ENCODE results near the gene REC8.

Gene REC8

DNA sequence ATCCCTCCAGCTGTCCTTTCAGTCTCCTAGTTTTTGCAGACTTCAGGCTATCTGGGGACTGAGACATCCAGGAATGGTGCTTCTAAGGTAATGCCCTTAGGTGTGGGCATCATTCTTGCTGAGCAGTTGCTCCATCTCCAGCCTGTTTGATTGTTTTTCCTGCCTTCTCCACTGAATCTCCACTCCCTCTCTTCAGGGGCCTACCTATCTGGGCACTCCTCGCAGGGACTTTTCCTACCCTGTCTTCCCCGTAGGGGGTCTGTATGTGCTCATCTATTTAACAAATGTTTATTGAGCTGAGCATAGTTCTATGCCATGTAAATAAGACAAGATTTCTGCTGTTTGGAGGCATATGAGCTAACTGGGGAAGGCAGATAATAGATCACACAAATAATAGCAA, 38.9 kb upstream of the REC8 start:
- TF ChIP-seq CTCF (IDR thresholded peaks at IDR 0.05; ENCODE audit: control insufficient read depth, insufficient read depth, low read depth, low read length, missing control alignments): no peak
- H3K4me3 ChIP-seq (ENCODE audit: control insufficient read depth, low read depth, low read length): no peak overlapping the region
- no peak for DNase-seq (ENCODE audit: low read depth)

- no peak for DNase-seq (ENCODE audit: low read depth)
- TF ChIP-seq CTCF (IDR thresholded peaks at IDR 0.05; ENCODE audit: control insufficient read depth, insufficient read depth, low read depth, low read length, missing control alignments): no peak
- H3K4me3 ChIP-seq (ENCODE audit: control insufficient read depth, low read depth, low read length): no peak overlapping the region
These were observed 38.1 kb upstream of the REC8 start for GRCh38 chr14:24133735-24134134.

DNA sequence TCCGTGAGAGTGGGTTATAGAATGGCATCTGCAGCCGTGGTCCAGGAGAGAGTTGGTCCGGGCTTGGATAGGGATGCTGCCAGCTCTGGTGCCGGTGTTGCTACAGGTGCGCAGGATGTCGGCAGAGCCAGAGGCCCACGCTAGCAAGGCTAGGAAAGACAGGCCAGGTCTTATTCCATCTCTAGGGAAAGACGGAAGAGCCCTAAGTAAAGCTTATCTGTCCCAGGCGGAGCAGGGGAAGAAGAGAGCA, 36.4 kb upstream of the REC8 start:
- H3K4me3 ChIP-seq (ENCODE audit: control insufficient read depth, low read depth, low read length): peak overlapping the region; percentile 61
- DNase-seq (ENCODE audit: low read depth): no peak
- TF ChIP-seq CTCF (IDR thresholded peaks at IDR 0.05; ENCODE audit: control insufficient read depth, insufficient read depth, low read depth, low read length, missing control alignments): no peak

DNA sequence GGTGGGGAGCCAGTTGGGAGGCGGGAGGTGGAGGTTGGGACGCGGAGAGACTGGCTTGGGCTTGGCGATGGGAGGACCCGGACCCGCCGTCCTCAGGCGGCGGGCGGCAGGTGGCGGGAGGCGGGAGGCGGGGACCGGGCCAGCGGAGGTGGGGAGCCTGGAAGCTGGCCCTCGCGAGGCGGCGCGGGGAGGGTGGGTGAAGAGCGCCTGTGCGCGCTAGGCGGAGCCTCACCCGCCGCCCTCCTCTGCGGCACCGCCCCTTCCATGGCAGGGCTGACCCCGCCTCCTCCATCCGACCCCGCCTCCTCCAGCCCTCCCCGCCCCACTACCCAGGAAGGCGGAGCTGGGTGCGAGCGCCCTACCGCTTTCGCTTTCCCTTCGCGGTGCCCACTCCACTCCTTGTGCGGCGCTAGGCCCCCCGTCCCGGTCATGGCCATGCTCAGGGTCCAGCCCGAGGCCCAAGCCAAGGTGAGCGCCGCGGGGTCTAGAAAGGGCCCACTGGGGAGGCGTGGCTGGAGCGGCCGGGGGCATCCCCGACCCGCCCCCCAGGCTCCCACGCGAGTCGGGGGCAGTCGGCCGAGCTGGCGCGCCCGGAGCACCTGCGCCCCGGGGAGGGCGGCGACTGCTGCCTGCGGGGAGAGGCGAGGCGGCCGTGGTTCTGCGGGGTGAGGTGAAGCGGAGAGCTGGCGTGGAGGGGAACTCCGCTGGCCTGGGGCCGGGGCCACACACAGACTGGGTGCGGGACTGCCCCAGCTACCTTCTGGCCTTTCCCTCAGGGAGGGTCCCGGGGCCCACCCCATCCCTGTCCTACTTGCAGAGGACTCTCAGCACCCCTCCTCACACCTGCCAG, 35.8 kb upstream of the REC8 start, which contains the start of gene PSME1:
Gene PSME1 (plus strand): TSS at position 361 of the 850 bp plus-strand sequence. CDS start 69 bp downstream, at position 430.
- peak within 1 kb of the TSS; percentile 61 for H3K4me3 ChIP-seq (ENCODE audit: control insufficient read depth, low read depth, low read length)
- peak; percentile 27 for DNase-seq (ENCODE audit: low read depth)
- TF ChIP-seq CTCF (IDR thresholded peaks at IDR 0.05; ENCODE audit: control insufficient read depth, insufficient read depth, low read depth, low read length, missing control alignments): no peak

DNA sequence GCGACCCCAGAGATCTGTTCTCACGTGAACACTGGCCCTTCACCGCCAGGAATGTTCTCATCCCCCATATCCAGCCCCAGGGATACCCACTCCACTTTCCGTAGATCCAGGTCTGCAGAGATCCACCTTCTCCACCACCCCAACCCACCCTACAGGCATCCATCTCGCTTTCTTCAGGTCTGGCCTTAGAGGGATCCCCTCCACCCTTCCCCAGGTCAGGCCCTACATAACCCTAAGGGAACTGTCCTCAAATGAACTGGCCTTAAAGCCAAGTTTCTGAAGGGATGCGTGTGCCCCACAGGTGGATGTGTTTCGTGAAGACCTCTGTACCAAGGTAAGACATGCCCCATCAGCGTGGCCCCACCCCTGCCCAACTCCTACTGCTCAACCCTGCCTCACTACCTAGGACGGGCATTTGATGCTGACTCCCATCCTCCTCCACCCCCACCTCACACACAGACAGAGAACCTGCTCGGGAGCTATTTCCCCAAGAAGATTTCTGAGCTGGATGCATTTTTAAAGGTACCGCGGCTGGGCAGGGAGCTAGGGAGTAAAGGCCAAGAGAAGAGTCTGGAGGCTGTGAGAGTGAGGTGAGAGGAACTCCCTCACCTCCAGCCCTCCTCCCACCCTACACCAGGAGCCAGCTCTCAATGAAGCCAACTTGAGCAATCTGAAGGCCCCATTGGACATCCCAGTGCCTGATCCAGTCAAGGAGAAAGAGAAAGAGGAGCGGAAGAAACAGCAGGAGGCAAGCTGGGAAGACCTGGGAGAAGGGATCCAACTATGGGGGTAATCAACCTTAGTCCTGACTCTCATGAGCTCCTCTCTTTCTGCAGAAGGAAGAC, 35.0 kb upstream of the REC8 start:
- no peak for DNase-seq (ENCODE audit: low read depth)
- no peak for TF ChIP-seq CTCF (IDR thresholded peaks at IDR 0.05; ENCODE audit: control insufficient read depth, insufficient read depth, low read depth, low read length, missing control alignments)
- H3K4me3 ChIP-seq (ENCODE audit: control insufficient read depth, low read depth, low read length): peak overlapping the region; percentile 61

DNA sequence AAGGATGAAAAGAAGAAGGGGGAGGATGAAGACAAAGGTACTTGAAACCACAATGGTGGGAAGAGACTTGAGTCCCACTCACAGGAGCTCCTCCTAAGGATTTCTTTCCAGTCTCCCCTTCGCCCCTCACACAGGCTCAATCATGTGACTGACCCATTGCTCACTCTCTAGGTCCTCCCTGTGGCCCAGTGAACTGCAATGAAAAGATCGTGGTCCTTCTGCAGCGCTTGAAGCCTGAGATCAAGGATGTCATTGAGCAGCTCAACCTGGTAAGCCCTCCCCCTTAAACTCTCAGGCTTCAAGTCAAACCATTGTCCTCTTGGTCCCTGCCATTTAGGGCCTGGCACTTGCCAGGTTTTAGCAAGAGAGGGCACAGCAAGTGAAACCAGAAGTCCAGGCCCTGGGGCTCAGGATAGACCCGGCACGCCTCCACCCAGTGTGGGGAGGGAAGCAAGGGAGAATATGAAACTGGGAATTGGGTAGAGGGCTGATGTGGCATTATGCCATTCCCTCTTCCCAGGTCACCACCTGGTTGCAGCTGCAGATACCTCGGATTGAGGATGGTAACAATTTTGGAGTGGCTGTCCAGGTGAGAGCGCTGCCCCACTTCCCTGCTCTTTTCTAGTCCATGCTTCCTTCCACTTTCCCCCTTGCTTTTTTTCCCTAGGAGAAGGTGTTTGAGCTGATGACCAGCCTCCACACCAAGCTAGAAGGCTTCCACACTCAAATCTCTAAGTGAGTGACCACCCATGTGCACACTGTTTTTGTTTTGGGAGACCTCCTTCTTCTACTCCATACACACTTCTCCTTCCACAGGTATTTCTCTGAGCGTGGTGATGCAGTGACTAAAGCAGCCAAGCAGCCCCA, 34.1 kb upstream of the REC8 start:
- no peak for TF ChIP-seq CTCF (IDR thresholded peaks at IDR 0.05; ENCODE audit: control insufficient read depth, insufficient read depth, low read depth, low read length, missing control alignments)
- no peak overlapping the region for H3K4me3 ChIP-seq (ENCODE audit: control insufficient read depth, low read depth, low read length)
- no peak for DNase-seq (ENCODE audit: low read depth)

All from AG09309 (cell line).